GM23338 (cell line): ENCODE data around the gene SNAPC1. TPM values are rescaled to one million over a fixed set of nuclear protein-coding genes. Genes with fewer than 3 reads are reported as not detected.

ENCODE experiments used
- ATAC-seq: fragments of 200-7000 bp; cut with Tn5 transposase; 3 replicates; pipeline ENCODE4 v1.9.1; 2020
- DNase-seq: peaks from one replicate; pipeline ENCODE4 v3.0.0-alpha.2; 2015; ENCODE audit warnings: low spot score
- H2AFZ ChIP-seq: fragments of 200-600 bp; sonication (generic); 2 replicates; pipeline ENCODE4 v1.8.0; 2016; ENCODE audit warnings: antibody characterized with exemption, mild to moderate bottlenecking, moderate library complexity
- H3F3A ChIP-seq: fragments of 200-600 bp; sonication (generic); replicated peaks from 2 replicates; pipeline ENCODE4 v1.8.0; 2017; ENCODE audit warnings: antibody characterized with exemption, mixed run types, low read depth
- H3K27ac ChIP-seq: fragments of 200-600 bp; sonication (generic); 2 replicates; pipeline ENCODE4 v1.6.1; 2016; ENCODE audit warnings: low read depth
- H3K27me3 ChIP-seq: fragments of 200-600 bp; sonication (generic); 2 replicates; pipeline ENCODE4 v1.8.0; 2016; ENCODE audit warnings: mild to moderate bottlenecking, mixed run types, moderate library complexity; ENCODE audit not compliant: insufficient read depth
- H3K36me3 ChIP-seq: fragments of 200-600 bp; sonication (generic); 2 replicates; pipeline ENCODE4 v1.8.0; 2016; ENCODE audit warnings: mild to moderate bottlenecking; ENCODE audit not compliant: insufficient read depth
- H3K4me1 ChIP-seq: fragments of 200-600 bp; sonication (generic); 2 replicates; pipeline ENCODE4 v1.8.0; 2016; ENCODE audit warnings: mild to moderate bottlenecking, moderate library complexity; ENCODE audit not compliant: insufficient read depth
- H3K4me2 ChIP-seq: fragments of 200-600 bp; sonication (generic); 2 replicates; pipeline ENCODE4 v1.7.1; 2017; ENCODE audit warnings: mixed run types
- H3K4me3 ChIP-seq: fragments of 200-600 bp; sonication (generic); 2 replicates; pipeline ENCODE4 v1.6.1; 2016; ENCODE audit warnings: mixed run types
- H3K79me2 ChIP-seq: fragments of 200-600 bp; sonication (generic); replicated peaks from 2 replicates; pipeline ENCODE4 v1.8.0; 2017; ENCODE audit warnings: mild to moderate bottlenecking; ENCODE audit not compliant: insufficient read depth
- H3K9me2 ChIP-seq: fragments of 200-600 bp; sonication (generic); 2 replicates; pipeline ENCODE4 v1.8.0; 2017; ENCODE audit not compliant: insufficient read depth
- H4K20me1 ChIP-seq: fragments of 200-600 bp; sonication (generic); replicated peaks from 2 replicates; pipeline ENCODE4 v1.8.0; 2017; ENCODE audit warnings: mild to moderate bottlenecking; ENCODE audit not compliant: insufficient read depth
- H3K27ac Mint-ChIP-seq: 2 replicates; pipeline ENCODE4 v1.8.0; 2020; ENCODE audit warnings: inconsistent platforms, mild to moderate bottlenecking, moderate library complexity, mixed read lengths
- H3K27me3 Mint-ChIP-seq: 3 replicates; pipeline ENCODE4 v1.8.0; 2022; ENCODE audit warnings: low read depth, mild to moderate bottlenecking, moderate library complexity, mixed read lengths, inconsistent platforms; ENCODE audit not compliant: insufficient read depth, poor library complexity
- H3K36me3 Mint-ChIP-seq: 3 replicates; pipeline ENCODE4 v1.8.0; 2021; ENCODE audit warnings: low read depth, mild to moderate bottlenecking, inconsistent platforms, moderate library complexity, mixed read lengths
- H3K4me1 Mint-ChIP-seq: 3 replicates; pipeline ENCODE4 v1.8.0; 2020; ENCODE audit warnings: mild to moderate bottlenecking, inconsistent platforms, mixed read lengths
- H3K4me3 Mint-ChIP-seq: 3 replicates; pipeline ENCODE4 v1.8.0; 2021; ENCODE audit warnings: moderate library complexity, mild to moderate bottlenecking, inconsistent platforms, mixed read lengths
- H3K9me3 Mint-ChIP-seq: 3 replicates; pipeline ENCODE4 v1.8.0; 2020; ENCODE audit warnings: moderate library complexity, mild to moderate bottlenecking, inconsistent platforms, mixed read lengths
- EZH2 ChIP-seq: fragments of 200-600 bp; sonication (generic); IDR thresholded peaks from one replicate; pipeline ENCODE4 v1.8.0; 2017; ENCODE audit warnings: antibody characterized with exemption, mild to moderate bottlenecking, low read depth; ENCODE audit not compliant: unreplicated experiment
- EZH2phosphoT487 ChIP-seq: fragments of 200-600 bp; sonication (generic); IDR thresholded peaks from one replicate; pipeline ENCODE4 v1.8.1; 2018; ENCODE audit warnings: antibody characterized with exemption; ENCODE audit not compliant: unreplicated experiment
- POLR2AphosphoS5 ChIP-seq: IDR thresholded peaks from 2 replicates; pipeline ENCODE4 v1.6.1; 2016; ENCODE audit warnings: antibody characterized with exemption, low read depth
- REST ChIP-seq: IDR thresholded peaks from one replicate; pipeline ENCODE4 v1.6.1; 2018; ENCODE audit warnings: antibody characterized with exemption; ENCODE audit not compliant: unreplicated experiment
- ZNF114 ChIP-seq: fragments of 250-450 bp; sonication (Bioruptor Pico); IDR thresholded peaks from 2 replicates; pipeline ENCODE4 v1.5.0; 2020; ENCODE audit warnings: mild to moderate bottlenecking, moderate library complexity
- polyA plus RNA-seq: library from polyadenylated mRNA; unstranded; fragments of >200 nt; fragmentation: Nextera tagmentation; extraction: Ambion mirVana; gene quantifications from 2 replicates; pipeline ENCODE4 v1.2.1, GENCODE V29; 2016
- total RNA-seq: library from RNA; depleted of rRNA; stranded (reverse); fragments of >200 nt; shearing (Covaris generic); gene quantifications from 2 replicates; pipeline ENCODE4 v1.2.3, GENCODE V29; 2014
- TF ChIP-seq, protein P1 (sequence below), 2 experiments: fragments of 200-600 bp in 1 of 2; sonication (generic) in 1 of 2; conservative IDR thresholded peaks; 2 replicates each; pipeline versions ENCODE4 v1.5.1 to v1.6.1; 2016 to 2017; ENCODE audit warnings: antibody characterized with exemption in 2 of 2, low read depth in 2 of 2, mild to moderate bottlenecking in 2 of 2, moderate library complexity in 1 of 2

Gene SNAPC1
- total and polyA plus RNA-seq, 2 experiments from 2014 or later, result 14.8 to 33.4 TPM

- TF ChIP-seq REST, result no peak
- TF ChIP-seq EZH2phosphoT487, result no peak
- TF ChIP-seq, protein P1, sequence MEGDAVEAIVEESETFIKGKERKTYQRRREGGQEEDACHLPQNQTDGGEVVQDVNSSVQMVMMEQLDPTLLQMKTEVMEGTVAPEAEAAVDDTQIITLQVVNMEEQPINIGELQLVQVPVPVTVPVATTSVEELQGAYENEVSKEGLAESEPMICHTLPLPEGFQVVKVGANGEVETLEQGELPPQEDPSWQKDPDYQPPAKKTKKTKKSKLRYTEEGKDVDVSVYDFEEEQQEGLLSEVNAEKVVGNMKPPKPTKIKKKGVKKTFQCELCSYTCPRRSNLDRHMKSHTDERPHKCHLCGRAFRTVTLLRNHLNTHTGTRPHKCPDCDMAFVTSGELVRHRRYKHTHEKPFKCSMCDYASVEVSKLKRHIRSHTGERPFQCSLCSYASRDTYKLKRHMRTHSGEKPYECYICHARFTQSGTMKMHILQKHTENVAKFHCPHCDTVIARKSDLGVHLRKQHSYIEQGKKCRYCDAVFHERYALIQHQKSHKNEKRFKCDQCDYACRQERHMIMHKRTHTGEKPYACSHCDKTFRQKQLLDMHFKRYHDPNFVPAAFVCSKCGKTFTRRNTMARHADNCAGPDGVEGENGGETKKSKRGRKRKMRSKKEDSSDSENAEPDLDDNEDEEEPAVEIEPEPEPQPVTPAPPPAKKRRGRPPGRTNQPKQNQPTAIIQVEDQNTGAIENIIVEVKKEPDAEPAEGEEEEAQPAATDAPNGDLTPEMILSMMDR (conservative IDR thresholded peaks at IDR 0.05; ENCODE audit: low read depth in 2 of 2), result no peak
Observed at GRCh38 chr14:61812347-61813095, 50.3 kb downstream of the SNAPC1 start, which contains the start of gene SYT16 (continued).

DNA sequence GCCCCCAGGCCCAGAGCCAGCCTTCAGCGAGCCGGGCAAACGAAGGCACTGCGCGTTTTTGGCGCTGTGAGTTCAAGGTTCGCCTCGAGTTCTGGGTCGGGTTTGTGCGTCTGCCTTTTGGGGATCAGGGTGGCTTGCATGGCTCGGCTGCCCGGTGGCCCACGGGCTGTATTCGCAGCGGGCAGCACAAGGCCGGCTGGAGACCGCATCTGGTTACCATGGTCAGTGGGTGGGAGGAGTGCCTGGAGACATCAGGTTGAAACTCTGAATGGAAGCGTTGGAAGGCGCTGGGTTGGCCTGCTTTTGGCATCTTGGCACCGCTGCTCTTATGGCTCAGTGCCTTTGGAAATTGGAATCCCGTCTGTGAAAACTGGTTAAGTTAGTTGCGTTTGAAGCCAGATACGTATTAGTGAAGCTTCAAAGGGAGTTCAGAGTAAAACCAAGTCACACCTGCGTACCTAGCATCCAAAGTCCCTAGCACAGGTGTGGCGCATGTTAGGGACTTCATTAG is 50.9 kb downstream of the SNAPC1 start:
- no peaks in the 10 kb centered on the region; the same call in 1 of the 2 replicates for H3K4me1 ChIP-seq
- H3K27me3 Mint-ChIP-seq, result peaks cover 36% of the 10 kb centered on the region
- peaks cover 5% of the 10 kb centered on the region for H3K4me1 Mint-ChIP-seq
- H3K36me3 ChIP-seq, result no peaks in the 10 kb centered on the region
- no peak overlapping the region for H3K27ac ChIP-seq
- H3K36me3 Mint-ChIP-seq, result no peaks in the 10 kb centered on the region; the same call in 2 of the 3 replicates
- 0 out of 2 replicates have a peak, but pooled peaks cover 8% of the 10 kb centered on the region for H3F3A ChIP-seq
- peaks cover 55% of the 10 kb centered on the region for H3K27me3 ChIP-seq
- H3K9me3 Mint-ChIP-seq, result peaks cover 8% of the 10 kb centered on the region; the same call in 2 of the 3 replicates
- ATAC-seq, result peak; percentile 62
- TF ChIP-seq EZH2, result peak; percentile 18
- no peak for TF ChIP-seq ZNF114 (CRISPR knock-in tag)
- no peaks in the 10 kb centered on the region for H4K20me1 ChIP-seq
- H3K9me2 ChIP-seq, result no peaks in the 10 kb centered on the region; the same call in 1 of the 2 replicates
- H3K4me2 ChIP-seq, result peak overlapping the region; percentile 93
- peak; percentile 44 for DNase-seq
- H3K4me3 Mint-ChIP-seq, result peak overlapping the region; percentile 90
- no peaks in the 10 kb centered on the region for H3K79me2 ChIP-seq
- H3K27ac Mint-ChIP-seq, result no peak overlapping the region
- H2AFZ ChIP-seq, result peak overlapping the region; percentile 100
- H3K4me3 ChIP-seq, result peak overlapping the region; percentile 87

- Histone ChIP-seq H3K4me3 (no peak overlapping the region), H3K36me3 (no peaks in the 10 kb centered on the region), H3K4me2 (no peak overlapping the region), H3K79me2 (no peaks in the 10 kb centered on the region), H3K27ac (no peak overlapping the region), H4K20me1 (no peaks in the 10 kb centered on the region), H3F3A (no peaks in the 10 kb centered on the region), H3K27me3 (no peaks in the 10 kb centered on the region), H2AFZ (no peak overlapping the region), H3K9me2 (no peaks in the 10 kb centered on the region), H3K4me1 (no peaks in the 10 kb centered on the region)
- ATAC-seq (no peak), DNase-seq (no peak)
- H3K9me3 Mint-ChIP-seq, result no peaks in the 10 kb centered on the region; the same call in 1 of the 3 replicates
- no peak overlapping the region for H3K4me3 Mint-ChIP-seq
- H3K27ac Mint-ChIP-seq, result no peak overlapping the region
- no peaks in the 10 kb centered on the region for H3K36me3 Mint-ChIP-seq
- peaks cover 2% of the 10 kb centered on the region for H3K27me3 Mint-ChIP-seq
- no peaks in the 10 kb centered on the region; the same call in 2 of the 3 replicates for H3K4me1 Mint-ChIP-seq
- TF ChIP-seq, protein P1 (conservative IDR thresholded peaks at IDR 0.05; ENCODE audit: low read depth in 2 of 2), result no peak
- no peak for TF ChIP-seq POLR2AphosphoS5
Observed at GRCh38 chr14:61822458-61822857, 60.2 kb downstream of the SNAPC1 start.
